Uterus (tissue), 4 donors: Measurements from ENCODE around the gene TPI1. TPM values are rescaled to one million over a fixed set of nuclear protein-coding genes. Genes with fewer than 3 reads are reported as not detected.

Experiments
- DNase-seq, 2 donors: peaks; one replicate each; pipeline ENCODE4 v3.0.0-alpha.2; 2019 to 2020
- H3K27ac ChIP-seq, 2 donors: fragments of 200-600 bp; sonication (generic); 1 replicate in 1 of 2; 2 replicates in 1 of 2; pipeline ENCODE4 v1.5.1; 2016 to 2018
- H3K27me3 ChIP-seq, 2 donors: fragments of 200-600 bp; sonication (generic); one replicate each; pipeline ENCODE4 v1.5.1; 2018 to 2019; ENCODE audit warnings: control low read depth in 1 of 2
- H3K36me3 ChIP-seq, 2 donors: fragments of 200-600 bp; sonication (generic); one replicate each; pipeline ENCODE4 v1.5.1; 2019; ENCODE audit warnings: control low read depth in 1 of 2
- H3K4me1 ChIP-seq, 2 donors: fragments of 200-600 bp; sonication (generic); one replicate each; pipeline ENCODE4 v1.5.1; 2018 to 2019; ENCODE audit warnings: control low read depth in 1 of 2
- H3K4me3 ChIP-seq, 2 donors: fragments of 200-600 bp; sonication (generic); 1 replicate in 1 of 2; 2 replicates in 1 of 2; pipeline ENCODE4 v1.5.1; 2018 to 2019; ENCODE audit warnings: mild to moderate bottlenecking in 1 of 2
- H3K9me3 ChIP-seq, 2 donors: fragments of 200-600 bp; sonication (generic); one replicate each; pipeline ENCODE4 v1.5.1; 2019; ENCODE audit warnings: control low read depth in 1 of 2
- POLR2A ChIP-seq, 2 donors: fragments of 450-650 bp; IDR thresholded peaks; one replicate each; pipeline ENCODE4 v1.6.1; 2016; ENCODE audit warnings: antibody characterized with exemption in 2 of 2, mild to moderate bottlenecking in 1 of 2, moderate library complexity in 1 of 2
- intact Hi-C: fragments of 100-400 bp; cut with DNase I; formaldehyde crosslinking; loops from one replicate; pipeline ENCODE4 v1.15.1; 2023; ENCODE audit warnings: low total_unique reads
- total RNA-seq, 4 donors: library from RNA; depleted of rRNA in 3 of 4; stranded (reverse); fragments of >200 nt in 3 of 4; gene quantifications; one replicate each; pipeline versions ENCODE4 v1.1.0 to v1.2.4, GENCODE V29; 2014 to 2023
- TF ChIP-seq, protein P1 (sequence below), 4 experiments: fragments of 200-600 bp in 2 of 4; fragments of 450-650 bp in 2 of 4; sonication (generic) in 2 of 4; IDR thresholded peaks; one replicate each; pipeline ENCODE4 v1.5.1; 2016 to 2019; ENCODE audit warnings: antibody characterized with exemption in 4 of 4, mild to moderate bottlenecking in 2 of 4, moderate library complexity in 1 of 4
- donor health status: DM: yes; HTN: yes; CAD: no.

TPI1 gene
- total RNA-seq, 4 donors from 2014 or later, result 159 to 307 (median 240) TPM

DNA sequence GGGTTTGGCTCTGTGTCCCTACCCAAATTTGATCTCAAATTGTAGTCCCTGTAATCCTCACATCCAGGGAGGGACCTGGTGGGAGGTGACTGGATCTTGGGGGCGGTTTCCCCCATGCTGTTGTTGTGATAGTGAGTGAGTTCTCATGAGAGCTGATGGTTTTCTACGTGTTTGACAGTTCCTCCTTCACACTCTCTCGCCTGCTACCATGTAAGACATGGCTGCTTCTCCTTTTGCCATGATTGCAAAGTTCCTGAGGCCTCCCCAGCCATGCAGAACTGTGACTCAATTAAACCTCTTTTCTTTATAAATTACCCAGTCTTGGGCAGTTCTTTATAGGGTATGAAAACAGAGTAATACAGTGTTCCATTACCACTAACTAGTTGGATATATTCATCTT lies 27.0 kb downstream of the TPI1 start:
- TF ChIP-seq, protein P1, sequence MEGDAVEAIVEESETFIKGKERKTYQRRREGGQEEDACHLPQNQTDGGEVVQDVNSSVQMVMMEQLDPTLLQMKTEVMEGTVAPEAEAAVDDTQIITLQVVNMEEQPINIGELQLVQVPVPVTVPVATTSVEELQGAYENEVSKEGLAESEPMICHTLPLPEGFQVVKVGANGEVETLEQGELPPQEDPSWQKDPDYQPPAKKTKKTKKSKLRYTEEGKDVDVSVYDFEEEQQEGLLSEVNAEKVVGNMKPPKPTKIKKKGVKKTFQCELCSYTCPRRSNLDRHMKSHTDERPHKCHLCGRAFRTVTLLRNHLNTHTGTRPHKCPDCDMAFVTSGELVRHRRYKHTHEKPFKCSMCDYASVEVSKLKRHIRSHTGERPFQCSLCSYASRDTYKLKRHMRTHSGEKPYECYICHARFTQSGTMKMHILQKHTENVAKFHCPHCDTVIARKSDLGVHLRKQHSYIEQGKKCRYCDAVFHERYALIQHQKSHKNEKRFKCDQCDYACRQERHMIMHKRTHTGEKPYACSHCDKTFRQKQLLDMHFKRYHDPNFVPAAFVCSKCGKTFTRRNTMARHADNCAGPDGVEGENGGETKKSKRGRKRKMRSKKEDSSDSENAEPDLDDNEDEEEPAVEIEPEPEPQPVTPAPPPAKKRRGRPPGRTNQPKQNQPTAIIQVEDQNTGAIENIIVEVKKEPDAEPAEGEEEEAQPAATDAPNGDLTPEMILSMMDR (IDR thresholded peaks at IDR 0.05), result no peak
- no peak for TF ChIP-seq POLR2A (IDR thresholded peaks at IDR 0.05)
- Histone ChIP-seq H3K36me3 (no peaks in the 10 kb centered on the region), H3K27me3 (no peaks in the 10 kb centered on the region), H3K4me3 (no peak overlapping the region), H3K4me1 (no peaks in the 10 kb centered on the region), H3K9me3 (no peaks in the 10 kb centered on the region), H3K27ac (no peak overlapping the region)
- DNase-seq, result no peak
- intact Hi-C loops, result no loop called here

DNA sequence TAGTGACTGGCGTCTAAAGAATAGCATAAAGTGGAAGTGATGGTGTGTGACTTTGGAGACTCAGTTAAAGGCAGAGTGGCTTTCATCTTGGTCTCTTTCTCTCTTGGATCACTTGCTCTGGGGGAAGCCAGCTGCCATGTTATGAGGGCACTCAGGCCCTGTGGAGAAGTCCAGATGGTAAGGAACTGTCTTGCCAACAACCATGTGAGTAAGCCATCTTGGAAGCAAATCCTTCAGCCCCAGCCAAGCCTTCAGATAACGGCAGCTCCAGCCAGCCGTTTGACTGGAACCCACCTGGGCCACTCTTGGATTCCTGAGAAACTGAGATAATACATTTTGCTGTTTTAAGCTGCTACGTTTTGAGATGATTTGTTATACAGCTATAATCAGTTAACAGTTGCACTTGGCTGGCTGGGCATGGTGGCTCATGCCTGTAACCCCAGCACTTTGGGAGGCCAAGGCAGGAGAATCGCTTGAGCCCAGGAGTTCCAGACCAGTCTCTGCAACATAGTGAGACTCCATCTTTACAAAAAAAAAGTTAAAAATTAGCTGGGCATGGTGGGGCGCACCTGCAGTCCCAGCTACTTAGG lies 29.6 kb downstream of the TPI1 start:
- DNase-seq, result no peak
- no peaks in the 10 kb centered on the region for H3K36me3 ChIP-seq
- H3K4me3 ChIP-seq, result no peak overlapping the region
- H3K4me1 ChIP-seq, result no peaks in the 10 kb centered on the region
- H3K9me3 ChIP-seq, result no peaks in the 10 kb centered on the region
- no peaks in the 10 kb centered on the region for H3K27me3 ChIP-seq
- intact Hi-C loops, result no loop called here
- no peak overlapping the region for H3K27ac ChIP-seq
- TF ChIP-seq, protein P1 (IDR thresholded peaks at IDR 0.05), result no peak
- no peak for TF ChIP-seq POLR2A (IDR thresholded peaks at IDR 0.05)

DNA sequence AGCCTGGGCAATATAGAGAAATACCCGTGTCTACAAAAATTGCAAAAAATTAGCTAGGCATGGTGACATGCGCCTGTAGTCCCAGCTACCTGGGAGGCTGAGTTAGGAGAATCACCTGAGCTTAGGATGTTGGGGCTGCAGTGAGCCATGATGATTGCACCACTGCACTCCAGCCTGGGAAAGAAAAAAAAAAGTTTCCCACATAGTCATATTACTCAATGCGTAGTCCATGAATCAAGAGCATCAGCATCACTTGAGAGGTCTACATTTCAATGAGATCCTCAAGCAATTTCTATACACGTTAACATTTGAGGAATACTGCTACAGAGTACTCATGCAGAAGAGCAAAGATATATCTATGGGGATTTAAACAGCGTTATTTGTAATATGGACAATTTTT lies 32.1 kb downstream of the TPI1 start:
- no peaks in the 10 kb centered on the region for H3K27me3 ChIP-seq
- no peak for DNase-seq

DNA sequence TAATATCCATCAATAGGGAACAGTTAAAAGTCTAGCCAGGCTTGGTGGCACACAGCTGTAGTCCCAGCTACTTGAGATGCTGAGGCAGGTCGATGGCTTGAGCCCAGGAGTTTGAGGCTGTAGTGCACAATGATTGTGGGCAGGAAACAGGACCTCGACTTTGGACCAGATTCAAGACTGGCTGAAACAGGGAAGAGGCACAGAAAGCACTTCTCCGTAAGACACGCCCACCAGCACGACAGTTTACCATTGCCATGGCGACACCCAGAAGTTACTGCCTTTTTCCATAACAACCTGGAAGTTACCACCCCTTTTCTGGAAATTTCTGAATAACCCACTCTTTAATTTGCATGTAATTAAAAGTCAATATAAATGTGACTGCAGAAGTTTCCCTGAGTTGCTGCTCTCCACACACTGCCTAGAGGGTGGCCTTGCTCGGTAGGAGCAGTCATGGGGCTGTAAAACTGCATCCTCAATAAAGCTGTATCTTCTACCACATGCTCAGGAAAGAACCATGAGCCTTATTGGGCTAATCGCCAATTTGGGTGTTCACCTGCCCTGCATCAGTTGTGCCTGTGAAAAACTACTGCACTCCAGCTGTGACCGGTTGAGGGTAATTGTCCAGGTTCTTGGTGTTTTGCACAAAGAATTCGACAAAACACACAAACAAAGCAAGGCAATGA lies 32.6 kb downstream of the TPI1 start:
- Histone ChIP-seq H3K27ac (no peak overlapping the region), H3K27me3 (no peaks in the 10 kb centered on the region), H3K4me3 (no peak overlapping the region), H3K9me3 (no peaks in the 10 kb centered on the region), H3K4me1 (peaks cover 0 to under 1% of the 10 kb centered on the region in 2 donors), H3K36me3 (no peaks in the 10 kb centered on the region)
- DNase-seq, result peak in 1 of 2 donors; percentile 56
- no peak for TF ChIP-seq POLR2A (IDR thresholded peaks at IDR 0.05)
- TF ChIP-seq, protein P1 (IDR thresholded peaks at IDR 0.05), result no peak
- intact Hi-C loops, result no loop called here

More for the DNA sequence above, 32.1 kb downstream of the TPI1 start:
- H3K36me3 ChIP-seq, result no peaks in the 10 kb centered on the region
- no peak for TF ChIP-seq POLR2A (IDR thresholded peaks at IDR 0.05)
- TF ChIP-seq, protein P1 (IDR thresholded peaks at IDR 0.05), result no peak
- intact Hi-C loops, result no loop called here
- no peak overlapping the region for H3K4me3 ChIP-seq
- H3K4me1 ChIP-seq, result no peaks in the 10 kb centered on the region
- no peaks in the 10 kb centered on the region for H3K9me3 ChIP-seq
- no peak overlapping the region for H3K27ac ChIP-seq

DNA sequence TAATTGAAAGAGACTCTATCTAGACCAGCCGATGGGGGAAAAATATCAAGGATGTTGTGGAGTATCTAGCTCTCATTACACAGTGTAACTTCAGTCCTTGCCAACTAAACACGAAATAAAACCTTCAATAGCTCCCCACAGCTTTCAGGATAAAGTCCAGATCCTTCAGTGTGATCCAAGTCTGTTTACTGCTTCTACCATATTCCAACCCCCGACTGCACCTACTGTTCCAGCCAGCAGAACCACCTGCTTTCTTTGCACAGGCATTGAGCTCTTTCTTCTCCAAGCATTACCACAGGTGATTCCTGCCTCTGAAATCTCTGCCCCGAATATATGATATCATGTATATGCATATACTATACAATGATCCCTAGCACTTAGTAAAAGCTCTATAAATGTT lies 35.1 kb downstream of the TPI1 start:
- H3K4me1 ChIP-seq, result peaks cover 0 to 4% of the 10 kb centered on the region in 2 donors
- no peak for DNase-seq
- H3K4me3 ChIP-seq, result no peak overlapping the region
- H3K9me3 ChIP-seq, result no peaks in the 10 kb centered on the region
- no peak overlapping the region for H3K27ac ChIP-seq
- H3K27me3 ChIP-seq, result no peaks in the 10 kb centered on the region
- H3K36me3 ChIP-seq, result no peaks in the 10 kb centered on the region
- intact Hi-C loops, result no loop called here
- no peak for TF ChIP-seq POLR2A (IDR thresholded peaks at IDR 0.05)
- TF ChIP-seq, protein P1 (IDR thresholded peaks at IDR 0.05), result no peak
